ENCODE results near the gene NRXN3. TPM values are rescaled to one million over a fixed set of nuclear protein-coding genes. Genes with fewer than 3 reads are reported as not detected.

The NRXN3 gene
- polyA plus RNA-seq, 1 of the 3 experiments (the other 2 are of a cell fraction): 1.6 TPM

DNA sequence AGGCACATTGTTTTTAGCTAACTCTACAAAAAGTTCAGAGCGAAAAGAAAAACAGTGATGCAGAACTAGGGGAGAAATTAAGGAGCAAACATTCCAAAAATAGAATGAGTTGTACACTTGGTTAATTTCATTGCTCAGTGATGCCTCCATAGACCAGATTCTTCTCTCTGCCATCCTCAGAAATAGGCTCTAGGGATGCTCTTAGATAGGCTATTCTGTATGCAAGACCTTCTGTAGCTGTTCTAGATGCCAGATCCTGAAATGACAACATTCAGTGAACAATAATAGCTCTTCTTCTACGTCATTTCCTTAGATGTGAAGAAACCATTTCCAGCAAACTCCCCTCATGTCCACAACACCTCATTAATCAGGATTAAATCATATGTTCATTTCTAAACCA lies 1574.9 kb downstream of the NRXN3 start:
- Histone ChIP-seq H3K9me3 (no peaks in the 10 kb centered on the region), H2AFZ (ENCODE audit: low read depth) (no peak overlapping the region), H3K4me2 (no peak overlapping the region), H3K9me2 (no peaks in the 10 kb centered on the region), H3F3A (replicated peaks; ENCODE audit: insufficient read depth) (no peaks in the 10 kb centered on the region), H3K36me3 (replicated peaks in 1 of 2; ENCODE audit: control insufficient read depth in 1 of 2, insufficient read depth in 2 of 2, low read length in 1 of 2) (no peaks in the 10 kb centered on the region), H3K4me3 (ENCODE audit: low read depth in 2 of 2, low read length in 1 of 2) (no peak overlapping the region), H4K20me1 (ENCODE audit: insufficient read depth) (no peaks in the 10 kb centered on the region), H3K4me1 (ENCODE audit: control insufficient read depth in 1 of 2, insufficient read depth in 2 of 2, low read depth in 1 of 2, low read length in 1 of 2) (no peaks in the 10 kb centered on the region; a peak in 1 of 4 replicates), H3K9ac (no peak overlapping the region), H3K27ac (ENCODE audit: low read depth in 2 of 2, low read length in 1 of 2) (no peak overlapping the region), H3K79me2 (ENCODE audit: insufficient read depth) (no peaks in the 10 kb centered on the region), H3K27me3 (ENCODE audit: insufficient read depth) (no peaks in the 10 kb centered on the region)
- POLR2A ChIA-PET: no interaction called here
- no peak for DNase-seq
- CTCF ChIA-PET: no interaction called here
- 8% methylated on average over 2 of the region's 2 CpGs for WGBS (ENCODE audit: low lambda C conversion rate)
- TF ChIP-seq SMC3 (IDR thresholded peaks at IDR 0.05; ENCODE audit: low read depth, low read length) (no peak), EP300 (IDR thresholded peaks at IDR 0.05; ENCODE audit: borderline replicate concordance in 1 of 2, low read depth in 1 of 2, low read length in 1 of 2) (no peak), MEF2A (IDR thresholded peaks at IDR 0.05; ENCODE audit: borderline replicate concordance, low read depth) (no peak), FOXJ3 (CRISPR knock-in tag; IDR thresholded peaks at IDR 0.05) (no peak), RFX5 (IDR thresholded peaks at IDR 0.05; ENCODE audit: low read length) (no peak), FOXM1 (IDR thresholded peaks at IDR 0.05; ENCODE audit: low read depth) (no peak), CHD2 (IDR thresholded peaks at IDR 0.05; ENCODE audit: low read length, partially characterized antibody) (no peak), TAF1 (IDR thresholded peaks at IDR 0.05; ENCODE audit: borderline replicate concordance, low read depth, low read length) (no peak), RXRA (IDR thresholded peaks at IDR 0.05; ENCODE audit: borderline replicate concordance, low read depth) (no peak), MXI1 (IDR thresholded peaks at IDR 0.05; ENCODE audit: low read depth, low read length) (no peak), SIN3A (IDR thresholded peaks at IDR 0.05; ENCODE audit: borderline replicate concordance, low read depth, low read length) (no peak), NRF1 (IDR thresholded peaks at IDR 0.05; ENCODE audit: low read depth, low read length) (no peak), POLR2AphosphoS5 (IDR thresholded peaks at IDR 0.05; ENCODE audit: low read depth, low read length) (no peak), EZH2phosphoT487 (IDR thresholded peaks at IDR 0.05; ENCODE audit: borderline replicate concordance, low read depth) (no peak), NFIC (IDR thresholded peaks at IDR 0.05; ENCODE audit: borderline replicate concordance) (no peak), JUND (IDR thresholded peaks at IDR 0.05) (no peak)
- TF ChIP-seq, protein P1, sequence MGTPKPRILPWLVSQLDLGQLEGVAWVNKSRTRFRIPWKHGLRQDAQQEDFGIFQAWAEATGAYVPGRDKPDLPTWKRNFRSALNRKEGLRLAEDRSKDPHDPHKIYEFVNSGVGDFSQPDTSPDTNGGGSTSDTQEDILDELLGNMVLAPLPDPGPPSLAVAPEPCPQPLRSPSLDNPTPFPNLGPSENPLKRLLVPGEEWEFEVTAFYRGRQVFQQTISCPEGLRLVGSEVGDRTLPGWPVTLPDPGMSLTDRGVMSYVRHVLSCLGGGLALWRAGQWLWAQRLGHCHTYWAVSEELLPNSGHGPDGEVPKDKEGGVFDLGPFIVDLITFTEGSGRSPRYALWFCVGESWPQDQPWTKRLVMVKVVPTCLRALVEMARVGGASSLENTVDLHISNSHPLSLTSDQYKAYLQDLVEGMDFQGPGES (IDR thresholded peaks at IDR 0.05; ENCODE audit: low read depth, low read length): no peak
- TF ChIP-seq, protein P2, sequence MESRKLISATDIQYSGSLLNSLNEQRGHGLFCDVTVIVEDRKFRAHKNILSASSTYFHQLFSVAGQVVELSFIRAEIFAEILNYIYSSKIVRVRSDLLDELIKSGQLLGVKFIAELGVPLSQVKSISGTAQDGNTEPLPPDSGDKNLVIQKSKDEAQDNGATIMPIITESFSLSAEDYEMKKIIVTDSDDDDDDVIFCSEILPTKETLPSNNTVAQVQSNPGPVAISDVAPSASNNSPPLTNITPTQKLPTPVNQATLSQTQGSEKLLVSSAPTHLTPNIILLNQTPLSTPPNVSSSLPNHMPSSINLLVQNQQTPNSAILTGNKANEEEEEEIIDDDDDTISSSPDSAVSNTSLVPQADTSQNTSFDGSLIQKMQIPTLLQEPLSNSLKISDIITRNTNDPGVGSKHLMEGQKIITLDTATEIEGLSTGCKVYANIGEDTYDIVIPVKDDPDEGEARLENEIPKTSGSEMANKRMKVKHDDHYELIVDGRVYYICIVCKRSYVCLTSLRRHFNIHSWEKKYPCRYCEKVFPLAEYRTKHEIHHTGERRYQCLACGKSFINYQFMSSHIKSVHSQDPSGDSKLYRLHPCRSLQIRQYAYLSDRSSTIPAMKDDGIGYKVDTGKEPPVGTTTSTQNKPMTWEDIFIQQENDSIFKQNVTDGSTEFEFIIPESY (IDR thresholded peaks at IDR 0.05; ENCODE audit: borderline replicate concordance, low read depth): no peak
- TF ChIP-seq, protein P3, sequence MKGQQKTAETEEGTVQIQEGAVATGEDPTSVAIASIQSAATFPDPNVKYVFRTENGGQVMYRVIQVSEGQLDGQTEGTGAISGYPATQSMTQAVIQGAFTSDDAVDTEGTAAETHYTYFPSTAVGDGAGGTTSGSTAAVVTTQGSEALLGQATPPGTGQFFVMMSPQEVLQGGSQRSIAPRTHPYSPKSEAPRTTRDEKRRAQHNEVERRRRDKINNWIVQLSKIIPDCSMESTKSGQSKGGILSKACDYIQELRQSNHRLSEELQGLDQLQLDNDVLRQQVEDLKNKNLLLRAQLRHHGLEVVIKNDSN (IDR thresholded peaks at IDR 0.05; ENCODE audit: borderline replicate concordance, low read depth): no peak
- TF ChIP-seq, protein P4, sequence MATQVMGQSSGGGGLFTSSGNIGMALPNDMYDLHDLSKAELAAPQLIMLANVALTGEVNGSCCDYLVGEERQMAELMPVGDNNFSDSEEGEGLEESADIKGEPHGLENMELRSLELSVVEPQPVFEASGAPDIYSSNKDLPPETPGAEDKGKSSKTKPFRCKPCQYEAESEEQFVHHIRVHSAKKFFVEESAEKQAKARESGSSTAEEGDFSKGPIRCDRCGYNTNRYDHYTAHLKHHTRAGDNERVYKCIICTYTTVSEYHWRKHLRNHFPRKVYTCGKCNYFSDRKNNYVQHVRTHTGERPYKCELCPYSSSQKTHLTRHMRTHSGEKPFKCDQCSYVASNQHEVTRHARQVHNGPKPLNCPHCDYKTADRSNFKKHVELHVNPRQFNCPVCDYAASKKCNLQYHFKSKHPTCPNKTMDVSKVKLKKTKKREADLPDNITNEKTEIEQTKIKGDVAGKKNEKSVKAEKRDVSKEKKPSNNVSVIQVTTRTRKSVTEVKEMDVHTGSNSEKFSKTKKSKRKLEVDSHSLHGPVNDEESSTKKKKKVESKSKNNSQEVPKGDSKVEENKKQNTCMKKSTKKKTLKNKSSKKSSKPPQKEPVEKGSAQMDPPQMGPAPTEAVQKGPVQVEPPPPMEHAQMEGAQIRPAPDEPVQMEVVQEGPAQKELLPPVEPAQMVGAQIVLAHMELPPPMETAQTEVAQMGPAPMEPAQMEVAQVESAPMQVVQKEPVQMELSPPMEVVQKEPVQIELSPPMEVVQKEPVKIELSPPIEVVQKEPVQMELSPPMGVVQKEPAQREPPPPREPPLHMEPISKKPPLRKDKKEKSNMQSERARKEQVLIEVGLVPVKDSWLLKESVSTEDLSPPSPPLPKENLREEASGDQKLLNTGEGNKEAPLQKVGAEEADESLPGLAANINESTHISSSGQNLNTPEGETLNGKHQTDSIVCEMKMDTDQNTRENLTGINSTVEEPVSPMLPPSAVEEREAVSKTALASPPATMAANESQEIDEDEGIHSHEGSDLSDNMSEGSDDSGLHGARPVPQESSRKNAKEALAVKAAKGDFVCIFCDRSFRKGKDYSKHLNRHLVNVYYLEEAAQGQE (IDR thresholded peaks at IDR 0.05; ENCODE audit: low read depth, low read length): no peak

All from SK-N-SH (cell line).